Endothelial cell of umbilical vein (primary cell): ENCODE data around the gene GALNT1. TPM values are rescaled to one million over a fixed set of nuclear protein-coding genes. Genes with fewer than 3 reads are reported as not detected.

Experiments used
- BruUV-seq: library from RNA; stranded (reverse); fragments of 400-500 nt; replicated peaks from 2 replicates; lab custom pipeline; 2021; lab: Mats Ljungman, UMichigan
- CTCF ChIA-PET: fragments of 300-600, 350-600 bp; sonication (Branson Sonifier 250); formaldehyde crosslinking; loops from one replicate; lab custom pipeline; 2021; ENCODE audit warnings: antibody characterized with exemption, inconsistent platforms; lab: Charles Lee
- POLR2A ChIA-PET: fragments of 300-600, 350-600 bp; sonication (Branson Sonifier 250); formaldehyde crosslinking; loops from one replicate; lab custom pipeline; 2021; ENCODE audit warnings: antibody characterized with exemption, inconsistent platforms; lab: Charles Lee
- DNase-seq: peaks from one replicate; pipeline ENCODE4 v3.0.0-alpha.2; 2011; ENCODE audit warnings: low read depth, low spot score
- FAIRE-seq: peaks from 2 replicates; lab custom pipeline; 2011; peaks lifted over from hg19 to GRCh38; lab: Jason Lieb, UNC
- H2AFZ ChIP-seq: 2 replicates; pipeline ENCODE4 v1.6.0; 2012; ENCODE audit warnings: low read depth, low read length, control low read depth, inconsistent platforms
- H3K27ac ChIP-seq: 2 replicates; pipeline ENCODE4 v1.5.1; 2011; ENCODE audit warnings: low read depth, mild to moderate bottlenecking, control low read depth, low read length, moderate library complexity; ENCODE audit not compliant: insufficient read depth
- H3K27me3 ChIP-seq, 2 experiments: 2 replicates each; pipeline versions ENCODE4 v1.6.0 to v1.6.1; 2011; ENCODE audit warnings: low read length in 2 of 2, mixed read lengths in 1 of 2; ENCODE audit not compliant: control insufficient read depth in 2 of 2, insufficient read depth in 2 of 2
- H3K36me3 ChIP-seq, 2 experiments: 2 replicates in 1 of 2; 3 replicates in 1 of 2; pipeline ENCODE4 v1.5.1; 2011; ENCODE audit warnings: low read length in 2 of 2, mild to moderate bottlenecking in 1 of 2, moderate library complexity in 1 of 2; ENCODE audit not compliant: control insufficient read depth in 2 of 2, insufficient read depth in 2 of 2; ENCODE audit errors: extremely low read depth in 1 of 2
- H3K4me1 ChIP-seq: 3 replicates; pipeline ENCODE4 v1.5.1; 2011; ENCODE audit warnings: mild to moderate bottlenecking, low read length; ENCODE audit not compliant: control insufficient read depth, insufficient read depth; ENCODE audit errors: extremely low read depth
- H3K4me2 ChIP-seq: 2 replicates; pipeline ENCODE4 v1.6.1; 2011; ENCODE audit warnings: low read length, control low read depth, mixed read lengths; ENCODE audit not compliant: insufficient read depth
- H3K4me3 ChIP-seq, 3 experiments: fragments of 200-600 bp in 1 of 3; sonication (generic), shearing (Covaris generic) in 1 of 3; replicated peaks in 1 of 3; 2 replicates each; pipeline ENCODE4 v1.5.1; 2011 to 2016; ENCODE audit warnings: control low read depth in 3 of 3, low read length in 3 of 3, mild to moderate bottlenecking in 2 of 3, inconsistent platforms in 1 of 3, low read depth in 1 of 3, moderate library complexity in 1 of 3; ENCODE audit not compliant: insufficient read depth in 1 of 3
- H3K79me2 ChIP-seq: 2 replicates; pipeline ENCODE4 v1.6.0; 2012; ENCODE audit warnings: low read length, inconsistent platforms; ENCODE audit not compliant: control insufficient read depth, insufficient read depth
- H3K9ac ChIP-seq: replicated peaks from 2 replicates; pipeline ENCODE3; 2011; ENCODE audit warnings: low read length, control low read depth; ENCODE audit not compliant: insufficient read depth; ENCODE audit errors: extremely low read depth
- H3K9me1 ChIP-seq: replicated peaks from 3 replicates; pipeline ENCODE4 v1.6.0; 2011; ENCODE audit warnings: mild to moderate bottlenecking, low read length; ENCODE audit not compliant: control insufficient read depth, insufficient read depth; ENCODE audit errors: extremely low read depth
- H3K9me3 ChIP-seq: replicated peaks from 2 replicates; pipeline ENCODE4 v1.5.1; 2012; ENCODE audit warnings: low read length, inconsistent platforms; ENCODE audit not compliant: control insufficient read depth, insufficient read depth
- H4K20me1 ChIP-seq: replicated peaks from 2 replicates; pipeline ENCODE3; 2011; ENCODE audit warnings: mild to moderate bottlenecking, low read length; ENCODE audit not compliant: control insufficient read depth, insufficient read depth; ENCODE audit errors: extremely low read depth
- EZH2 ChIP-seq: IDR thresholded peaks from 2 replicates; pipeline ENCODE4 v1.6.1; 2012; ENCODE audit warnings: borderline replicate concordance, low read depth, mild to moderate bottlenecking, moderate library complexity, low read length, inconsistent platforms; ENCODE audit not compliant: severe bottlenecking
- FOS ChIP-seq: IDR thresholded peaks from 2 replicates; pipeline ENCODE4 v1.6.1; 2011; ENCODE audit warnings: mild to moderate bottlenecking, low read length, moderate library complexity, borderline replicate concordance; ENCODE audit not compliant: insufficient read depth
- GATA2 ChIP-seq: IDR thresholded peaks from 2 replicates; pipeline ENCODE4 v1.7.0; 2011; ENCODE audit warnings: low read depth, mild to moderate bottlenecking, moderate library complexity, mixed read lengths, low read length; ENCODE audit not compliant: insufficient read length, insufficient read depth
- JUN ChIP-seq: IDR thresholded peaks from 2 replicates; pipeline ENCODE4 v1.6.1; 2011; ENCODE audit warnings: borderline replicate concordance, low read depth; ENCODE audit not compliant: insufficient read length, insufficient read depth
- MYC ChIP-seq: IDR thresholded peaks from one replicate; pipeline ENCODE4 v1.6.1; 2011; ENCODE audit warnings: mild to moderate bottlenecking, low read depth, low read length
- POLR2A ChIP-seq: IDR thresholded peaks from 2 replicates; pipeline ENCODE4 v1.6.1; 2012; ENCODE audit warnings: low read depth, mild to moderate bottlenecking, control low read depth, low read length
- POLR2AphosphoS5 ChIP-seq: IDR thresholded peaks from 2 replicates; pipeline ENCODE4 v1.6.1; 2012; ENCODE audit warnings: low read depth, mild to moderate bottlenecking, control low read depth, low read length, moderate library complexity; ENCODE audit not compliant: insufficient read depth
- dilution Hi-C: fragments of 300-500 bp; cut with MboI; formaldehyde crosslinking; loops from one replicate; pipeline ENCODE4 v1.15.0; 2019; ENCODE audit warnings: low sequenced_read_pairs; ENCODE audit not compliant: extremely low pct_ligation_motif_present
- intact Hi-C: fragments of 100-400 bp; cut with micrococcal nuclease; formaldehyde crosslinking; loops from one replicate; pipeline ENCODE4 v1.10.0; 2022
- polyA plus RNA-seq, 4 experiments: library from polyadenylated mRNA; depleted of rRNA in 3 of 4; stranded (reverse) in 3 of 4; unstranded in 1 of 4; fragments of >200 nt; gene quantifications; 2 replicates each; pipeline versions ENCODE4 v1.2.1 to v1.2.3, GENCODE V29; 2011 to 2012; ENCODE audit warnings: missing spikeins in 1 of 4
- total RNA-seq: library from RNA; stranded (reverse); gene quantifications from 2 replicates; pipeline ENCODE4 v1.2.3, GENCODE V29; 2021
- TF ChIP-seq, protein P1 (sequence below): IDR thresholded peaks from 2 replicates; pipeline ENCODE4 v1.6.1; 2011; ENCODE audit not compliant: insufficient read depth, insufficient read length
- TF ChIP-seq, protein P2 (sequence below), 2 donors: IDR thresholded peaks; 1 replicate in 1 of 2; 2 replicates in 1 of 2; pipeline ENCODE4 v1.5.1; 2011; ENCODE audit warnings: low read length in 2 of 2, mild to moderate bottlenecking in 2 of 2, moderate library complexity in 2 of 2, control low read depth in 1 of 2, inconsistent platforms in 1 of 2, low read depth in 1 of 2; ENCODE audit not compliant: insufficient read depth in 1 of 2; ENCODE audit errors: extremely low read depth in 1 of 2

The GALNT1 gene
- total and polyA plus RNA-seq, 2 donors (not counting 3 experiments of a cell fraction or from before 2014, with no cell fraction given) = 89.9 to 360 TPM

DNA sequence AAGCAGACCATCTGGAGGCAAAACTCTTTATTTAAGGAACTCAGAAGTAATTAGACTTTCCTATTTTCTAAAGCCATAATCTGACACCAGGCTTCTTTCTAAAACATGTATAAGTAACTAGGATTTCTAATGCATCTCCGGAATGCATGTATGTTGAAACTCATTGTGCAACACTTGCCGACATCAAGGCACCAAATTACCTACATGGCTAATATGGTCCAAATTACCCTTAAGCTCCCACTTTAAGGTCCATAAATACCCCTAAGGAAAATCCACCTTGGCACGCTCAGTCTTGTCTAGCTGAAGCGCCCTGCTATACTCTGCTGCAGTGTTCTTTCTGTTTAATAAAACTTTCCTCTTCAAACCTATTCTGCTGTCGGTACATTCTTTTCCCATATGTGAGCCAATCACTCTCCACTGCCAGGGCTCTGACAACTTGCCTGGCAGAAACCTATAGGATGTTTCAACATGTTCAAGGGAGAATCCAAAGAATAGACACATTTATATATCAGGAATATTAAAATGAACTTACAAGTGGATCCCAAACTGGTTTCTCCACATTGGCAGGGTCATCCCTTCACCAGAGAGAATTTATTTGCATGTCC, 171.9 kb downstream of the GALNT1 start:
- Histone ChIP-seq H3K36me3 (no peaks in the 10 kb centered on the region), H3K9ac (no peak overlapping the region), H3K79me2 (no peaks in the 10 kb centered on the region), H3K9me1 (no peaks in the 10 kb centered on the region), H2AFZ (no peak overlapping the region), H3K4me3 (no peak overlapping the region), H4K20me1 (no peaks in the 10 kb centered on the region), H3K27ac (no peak overlapping the region), H3K4me1 (no peaks in the 10 kb centered on the region), H3K4me2 (no peak overlapping the region), H3K9me3 (no peaks in the 10 kb centered on the region), H3K27me3 (peaks cover 2% of the 10 kb centered on the region in 2 experiments)
- POLR2A ChIA-PET = no interaction called here
- CTCF ChIA-PET = interaction anchor here (0.6 to 3.6 kb wide), 2 partner anchors 197 to 296 kb away, joined by 4 to 93 read pairs; no protein-coding TSS in a partner anchor
- TF ChIP-seq MYC = no peak
- TF ChIP-seq, protein P1, sequence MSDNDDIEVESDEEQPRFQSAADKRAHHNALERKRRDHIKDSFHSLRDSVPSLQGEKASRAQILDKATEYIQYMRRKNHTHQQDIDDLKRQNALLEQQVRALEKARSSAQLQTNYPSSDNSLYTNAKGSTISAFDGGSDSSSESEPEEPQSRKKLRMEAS = no peak
- TF ChIP-seq FOS = no peak
- no peak for TF ChIP-seq JUN
- TF ChIP-seq POLR2A = no peak
- TF ChIP-seq GATA2 = no peak
- TF ChIP-seq, protein P2, sequence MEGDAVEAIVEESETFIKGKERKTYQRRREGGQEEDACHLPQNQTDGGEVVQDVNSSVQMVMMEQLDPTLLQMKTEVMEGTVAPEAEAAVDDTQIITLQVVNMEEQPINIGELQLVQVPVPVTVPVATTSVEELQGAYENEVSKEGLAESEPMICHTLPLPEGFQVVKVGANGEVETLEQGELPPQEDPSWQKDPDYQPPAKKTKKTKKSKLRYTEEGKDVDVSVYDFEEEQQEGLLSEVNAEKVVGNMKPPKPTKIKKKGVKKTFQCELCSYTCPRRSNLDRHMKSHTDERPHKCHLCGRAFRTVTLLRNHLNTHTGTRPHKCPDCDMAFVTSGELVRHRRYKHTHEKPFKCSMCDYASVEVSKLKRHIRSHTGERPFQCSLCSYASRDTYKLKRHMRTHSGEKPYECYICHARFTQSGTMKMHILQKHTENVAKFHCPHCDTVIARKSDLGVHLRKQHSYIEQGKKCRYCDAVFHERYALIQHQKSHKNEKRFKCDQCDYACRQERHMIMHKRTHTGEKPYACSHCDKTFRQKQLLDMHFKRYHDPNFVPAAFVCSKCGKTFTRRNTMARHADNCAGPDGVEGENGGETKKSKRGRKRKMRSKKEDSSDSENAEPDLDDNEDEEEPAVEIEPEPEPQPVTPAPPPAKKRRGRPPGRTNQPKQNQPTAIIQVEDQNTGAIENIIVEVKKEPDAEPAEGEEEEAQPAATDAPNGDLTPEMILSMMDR (IDR thresholded peaks at IDR 0.05; ENCODE audit: extremely low read depth in 1 of 2, insufficient read depth in 1 of 2, low read depth in 1 of 2, low read length in 2 of 2) = no peak
- no peak for TF ChIP-seq POLR2AphosphoS5
- TF ChIP-seq EZH2 = no peak
- no TSS peak for BruUV-seq
- intact Hi-C loops (loop anchor here (10.0 kb wide), 1 partner anchor 531 kb away; no protein-coding TSS in a partner anchor), dilution Hi-C loops (no loop called here)
- DNase-seq (no peak), FAIRE-seq (no peak)
